HG02759 (cell line): Measurements from ENCODE around the gene C20orf202.

Experiments used
- ATAC-seq: cut with Tn5 transposase; IDR thresholded peaks from one replicate; pipeline ENCODE4 v1.9.1; 2021; ENCODE audit warnings: mild to moderate bottlenecking, moderate library complexity; ENCODE audit not compliant: unreplicated experiment

C20orf202 gene

DNA sequence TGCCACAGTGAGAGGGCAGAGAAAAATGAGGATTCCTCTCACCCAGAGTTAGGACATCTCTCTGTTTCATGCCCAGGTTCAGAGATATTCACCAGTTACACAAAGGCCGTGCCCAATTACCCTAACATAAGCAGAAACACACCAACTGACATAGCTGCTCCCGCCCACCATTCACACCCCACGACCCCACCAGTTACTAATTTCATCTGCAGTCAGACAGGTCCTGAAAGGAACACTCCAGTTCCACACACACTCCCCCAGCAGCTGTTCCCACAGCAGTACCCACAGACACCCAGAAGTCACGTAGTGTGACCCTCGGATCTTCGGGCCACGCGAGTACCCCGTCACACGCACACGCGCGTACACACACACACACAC, 19.0 kb upstream of the C20orf202 start:
- no peak for ATAC-seq

DNA sequence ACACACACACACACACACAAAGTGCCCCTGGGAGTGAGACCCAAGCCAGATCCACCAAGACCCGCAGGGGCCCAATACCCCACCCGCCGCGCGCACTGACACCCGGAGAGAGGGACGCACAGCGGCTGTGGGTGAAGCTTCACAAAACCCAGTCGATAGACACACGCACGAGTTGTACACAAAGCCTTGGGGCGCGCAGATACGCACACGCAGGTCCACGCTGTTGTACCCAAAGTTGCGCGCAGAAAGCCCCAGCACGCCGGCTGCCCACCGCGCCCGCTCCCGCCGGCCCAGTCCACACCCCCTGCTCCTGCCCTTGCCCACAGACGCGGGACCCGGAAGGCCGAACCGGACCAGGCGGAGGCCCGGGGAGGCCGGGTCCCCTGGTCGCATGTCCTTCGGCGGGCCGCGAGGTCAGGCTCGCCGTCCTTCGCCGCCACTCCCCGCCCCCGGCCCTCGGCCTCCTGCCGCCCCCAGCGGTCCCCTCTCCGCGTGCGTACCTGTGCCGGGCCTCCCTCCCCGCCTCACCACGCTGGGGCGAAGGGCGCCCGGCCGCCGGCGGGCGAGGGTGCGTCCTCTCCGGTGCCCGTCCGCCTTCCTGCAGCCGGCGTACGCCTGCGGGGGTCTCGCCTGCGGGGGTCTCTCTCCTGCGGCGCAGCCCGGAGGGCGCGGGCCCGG, 18.5 kb upstream of the C20orf202 start, which contains the start of gene TMEM74B:
Gene TMEM74B (minus strand): TSS at position 344 of the 678 bp plus-strand sequence. CDS start 1,180 bp downstream, outside the sequence.
- no peak for ATAC-seq

- ATAC-seq, result no peak
Observed at GRCh38 chr20:1185316-1185741, 17.9 kb upstream of the C20orf202 start.

GRCh38 chr20:1185790-1186334, 17.4 kb upstream of the C20orf202 start:
- no peak for ATAC-seq

DNA sequence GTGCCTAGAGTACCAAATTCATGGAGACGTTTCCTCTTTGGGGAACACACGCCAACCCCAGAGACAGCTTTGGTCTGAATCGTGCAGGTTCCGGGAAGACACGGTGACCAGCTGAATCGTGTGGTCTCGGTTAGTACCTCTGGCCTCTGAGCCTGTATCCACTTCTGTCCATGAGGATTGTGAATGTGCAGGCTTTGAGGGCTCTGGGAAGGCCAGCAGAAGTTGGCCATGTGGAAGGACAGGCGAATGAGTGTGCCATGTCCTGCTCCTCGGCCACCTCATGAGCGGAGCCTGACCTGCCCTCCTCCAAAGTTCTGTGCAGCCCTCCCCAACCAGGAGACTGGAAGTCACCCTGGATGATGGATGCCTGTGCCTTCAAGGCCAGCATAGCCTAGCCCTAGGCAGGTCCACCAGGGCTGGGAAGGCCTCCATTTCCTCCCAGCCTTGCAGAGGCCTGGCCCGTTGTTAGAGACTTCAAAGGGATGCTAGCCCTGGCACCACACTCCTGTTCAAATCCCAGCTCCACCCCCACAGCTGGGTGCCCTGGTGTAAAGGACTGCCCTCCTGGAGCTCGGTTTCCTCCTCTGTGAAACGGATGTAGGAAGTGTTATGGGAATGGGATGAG, 16.8 kb upstream of the C20orf202 start:
- ATAC-seq, result no peak

DNA sequence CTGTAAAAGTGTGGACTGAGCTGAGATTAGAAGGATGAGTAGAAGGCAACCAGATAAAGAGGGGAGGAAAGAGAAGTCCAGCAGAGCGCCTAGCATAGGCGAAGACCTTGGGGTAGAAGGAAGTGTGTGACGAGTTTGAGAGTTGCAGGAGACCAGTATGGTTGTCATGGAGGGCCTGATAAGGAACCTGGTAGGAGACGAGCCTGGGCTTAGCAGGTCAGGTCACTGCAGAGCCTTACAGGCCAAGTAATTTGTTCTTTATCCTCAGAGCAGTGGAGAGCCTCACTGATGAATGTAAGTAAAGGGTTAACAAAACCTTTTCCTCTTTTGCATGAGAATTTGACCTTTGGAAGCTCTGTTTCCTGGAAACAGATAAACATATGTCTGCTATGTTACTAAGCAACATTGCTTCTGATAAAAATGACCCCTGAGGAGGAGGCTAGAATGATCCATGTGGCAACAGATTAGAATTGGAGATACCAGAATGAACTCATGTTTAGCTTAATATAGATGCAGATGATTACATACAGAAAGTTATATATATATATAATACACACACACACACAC, 15.6 kb upstream of the C20orf202 start:
- no peak for ATAC-seq

GRCh38 chr20:1188347-1188746, 14.9 kb upstream of the C20orf202 start:
- no peak for ATAC-seq

- ATAC-seq, result no peak
Observed at GRCh38 chr20:1189827-1190226, 13.4 kb upstream of the C20orf202 start.

- no peak for ATAC-seq
Observed at GRCh38 chr20:1190847-1191246, 12.4 kb upstream of the C20orf202 start.

GRCh38 chr20:1191299-1191698, 12.0 kb upstream of the C20orf202 start:
- ATAC-seq, result no peak

DNA sequence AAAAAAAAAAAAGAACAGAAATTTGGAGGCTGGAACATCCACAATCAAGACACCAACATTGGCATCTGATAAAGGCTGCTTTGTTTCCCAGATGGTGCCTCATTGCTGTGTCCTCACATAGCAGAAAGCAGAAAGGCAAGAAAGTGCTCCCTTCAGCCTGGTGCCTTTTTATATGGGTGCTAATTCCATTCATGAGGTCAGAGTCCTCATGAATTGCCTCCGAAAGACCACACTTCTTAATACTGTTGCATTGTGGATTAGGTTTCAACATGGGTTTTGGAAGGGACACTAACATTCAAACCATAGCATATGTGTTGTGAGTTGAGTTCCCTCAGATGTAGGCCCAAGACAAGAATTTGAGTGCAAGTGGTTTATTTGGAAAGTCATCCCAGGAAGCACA, 8.0 kb upstream of the C20orf202 start:
- ATAC-seq, result no peak

DNA sequence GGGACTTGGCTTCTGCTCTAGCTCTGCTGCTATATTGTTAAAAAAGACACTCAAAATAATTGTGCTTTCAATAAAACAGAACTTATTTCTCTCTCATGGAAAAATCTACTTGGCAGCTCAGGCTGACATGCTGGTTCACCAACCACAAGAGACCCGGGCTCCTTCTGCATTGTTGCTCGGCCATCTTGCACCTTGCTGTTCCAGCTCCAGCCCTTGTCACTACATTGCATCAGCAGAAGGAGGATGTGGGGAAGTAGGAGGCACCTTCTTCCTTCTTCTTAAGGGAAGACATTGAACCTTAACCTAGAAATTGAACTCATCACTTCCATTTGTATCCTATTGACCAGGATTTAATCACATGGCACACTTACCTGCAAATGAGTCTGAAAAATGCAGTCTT, 6.6 kb upstream of the C20orf202 start:
- no peak for ATAC-seq

GRCh38 chr20:1197801-1198200, 5.5 kb upstream of the C20orf202 start:
- ATAC-seq, result no peak

GRCh38 chr20:1198751-1199150, 4.5 kb upstream of the C20orf202 start:
- no peak for ATAC-seq

GRCh38 chr20:1199212-1199873, 3.9 kb upstream of the C20orf202 start:
- ATAC-seq, result no peak

GRCh38 chr20:1199964-1200363, 3.3 kb upstream of the C20orf202 start:
- ATAC-seq, result no peak

GRCh38 chr20:1203630-1204029, 376 bp downstream of the C20orf202 start:
- ATAC-seq, result no peak

- ATAC-seq, result no peak
Observed at GRCh38 chr20:1204113-1204512, 859 bp downstream of the C20orf202 start.

DNA sequence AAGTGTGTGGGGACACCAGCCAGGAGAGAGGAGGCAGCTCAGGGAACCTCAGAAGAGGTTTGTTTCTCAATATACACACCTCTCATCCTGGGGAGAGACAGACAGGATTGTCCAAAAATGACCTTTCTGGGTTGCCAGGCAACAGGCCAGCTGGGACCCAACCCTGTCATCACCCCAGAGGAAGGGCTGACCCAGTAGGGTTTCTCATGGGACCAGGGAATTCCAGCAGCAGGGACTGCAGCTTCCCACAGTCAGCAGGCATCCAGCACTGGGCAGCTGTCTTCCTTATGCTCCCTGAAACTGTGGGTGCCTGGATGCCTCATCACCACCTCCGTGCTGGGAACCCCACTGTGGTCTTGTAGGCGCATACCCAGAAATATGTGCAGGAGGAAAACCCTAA, 1.3 kb downstream of the C20orf202 start:
- no peak for ATAC-seq

GRCh38 chr20:1205802-1206201, 2.5 kb downstream of the C20orf202 start:
- ATAC-seq, result no peak

GRCh38 chr20:1206366-1207148, 3.3 kb downstream of the C20orf202 start:
- no peak for ATAC-seq
